HEK293 (cell line): Measurements from ENCODE around the gene SLC23A3.

Experiments
- CTCF ChIA-PET: fragments of 350-600 bp; formaldehyde crosslinking; extraction: SDS; loops from one replicate; lab custom pipeline; 2021; ENCODE audit warnings: antibody characterized with exemption; lab: Yijun Ruan, JAX
- POLR2A ChIA-PET: fragments of 300-600 bp; formaldehyde crosslinking; extraction: SDS; loops from one replicate; lab custom pipeline; 2020; ENCODE audit warnings: antibody characterized with exemption, inconsistent platforms; lab: Yijun Ruan, JAX
- H3K27ac ChIP-seq: fragments of 200-500 bp; sonication (Bioruptor generic); 2 replicates; pipeline ENCODE4 v1.5.1; 2014; ENCODE audit warnings: low read depth, low read length, control low read depth, inconsistent platforms; ENCODE audit errors: extremely low read depth
- H3K36me3 ChIP-seq, 2 experiments: fragments of 200-500 bp in 1 of 2; sonication (Bioruptor generic) in 1 of 2; 1 replicate in 1 of 2; 2 replicates in 1 of 2; pipeline ENCODE4 v1.5.1; 2014 to 2017; ENCODE audit warnings: inconsistent platforms in 2 of 2, low read length in 2 of 2; ENCODE audit not compliant: control insufficient read depth in 2 of 2, insufficient read depth in 1 of 2
- H3K4me1 ChIP-seq: fragments of 200-500 bp; sonication (Bioruptor generic); 2 replicates; pipeline ENCODE4 v1.5.1; 2014; ENCODE audit warnings: mild to moderate bottlenecking, low read length, inconsistent platforms; ENCODE audit not compliant: control insufficient read depth, insufficient read depth
- H3K4me3 ChIP-seq: 2 replicates; pipeline ENCODE4 v1.5.1; 2011; ENCODE audit warnings: low read depth, mild to moderate bottlenecking, control low read depth, low read length, moderate library complexity
- H3K9me3 ChIP-seq: fragments of 200-500 bp; sonication (Bioruptor generic); 2 replicates; pipeline ENCODE4 v1.5.1; 2014; ENCODE audit warnings: low read depth, low read length, inconsistent platforms; ENCODE audit not compliant: control insufficient read depth, insufficient read depth
- ATF2 ChIP-seq: fragments of 450-650 bp; formaldehyde crosslinking; IDR thresholded peaks from 2 replicates; pipeline ENCODE4 v1.5.1; 2016; ENCODE audit warnings: missing biosample characterization, missing genetic modification characterization, low read depth
- GFI1B ChIP-seq: fragments of 450-650 bp; formaldehyde crosslinking; IDR thresholded peaks from 2 replicates; pipeline ENCODE4 v1.5.1; 2016; ENCODE audit warnings: missing biosample characterization, missing genetic modification characterization
- HIC1 ChIP-seq: fragments of 450-650 bp; formaldehyde crosslinking; IDR thresholded peaks from 2 replicates; pipeline ENCODE4 v1.5.1; 2016; ENCODE audit warnings: missing biosample characterization, missing genetic modification characterization
- HOXC10 ChIP-seq: sonication (generic); formaldehyde crosslinking; IDR thresholded peaks from 2 replicates; pipeline ENCODE4 v1.8.1; 2023; ENCODE audit warnings: mild to moderate bottlenecking, missing genetic modification reagents
- MYNN ChIP-seq: fragments of 450-650 bp; formaldehyde crosslinking; IDR thresholded peaks from 2 replicates; pipeline ENCODE4 v1.5.1; 2016; ENCODE audit warnings: missing biosample characterization, missing genetic modification characterization, borderline replicate concordance
- MZF1 ChIP-seq: fragments of 450-650 bp; formaldehyde crosslinking; IDR thresholded peaks from 2 replicates; pipeline ENCODE4 v1.5.1; 2017; ENCODE audit warnings: missing biosample characterization, missing genetic modification characterization, borderline replicate concordance
- PATZ1 ChIP-seq: fragments of 450-650 bp; formaldehyde crosslinking; IDR thresholded peaks from 2 replicates; pipeline ENCODE4 v1.5.1; 2016; ENCODE audit warnings: missing biosample characterization, missing genetic modification characterization
- REPIN1 ChIP-seq: fragments of 450-650 bp; formaldehyde crosslinking; IDR thresholded peaks from 2 replicates; pipeline ENCODE4 v1.5.1; 2017; ENCODE audit warnings: missing biosample characterization, missing genetic modification characterization, low read depth
- ZEB2 ChIP-seq: fragments of 450-650 bp; formaldehyde crosslinking; IDR thresholded peaks from 2 replicates; pipeline ENCODE4 v1.5.1; 2016; ENCODE audit warnings: missing biosample characterization, missing genetic modification characterization
- ZFHX2 ChIP-seq: fragments of 450-650 bp; formaldehyde crosslinking; conservative IDR thresholded peaks from 2 replicates; pipeline ENCODE4 v1.5.1; 2016; ENCODE audit warnings: missing biosample characterization, missing genetic modification characterization
- ZNF10 ChIP-seq: fragments of 450-650 bp; formaldehyde crosslinking; IDR thresholded peaks from 2 replicates; pipeline ENCODE4 v1.5.1; 2017; ENCODE audit warnings: missing biosample characterization, missing genetic modification characterization
- ZNF175 ChIP-seq: fragments of 450-650 bp; formaldehyde crosslinking; IDR thresholded peaks from 2 replicates; pipeline ENCODE4 v1.5.1; 2016; ENCODE audit warnings: missing biosample characterization, missing genetic modification characterization
- ZNF239 ChIP-seq: fragments of 450-650 bp; formaldehyde crosslinking; IDR thresholded peaks from 2 replicates; pipeline ENCODE4 v1.5.1; 2016; ENCODE audit warnings: missing biosample characterization, missing genetic modification characterization
- ZNF416 ChIP-seq: fragments of 450-650 bp; formaldehyde crosslinking; IDR thresholded peaks from 2 replicates; pipeline ENCODE4 v1.5.1; 2016; ENCODE audit warnings: missing biosample characterization, missing genetic modification characterization
- ZNF426 ChIP-seq: fragments of 450-650 bp; formaldehyde crosslinking; IDR thresholded peaks from 2 replicates; pipeline ENCODE4 v1.5.1; 2017; ENCODE audit warnings: missing biosample characterization, missing genetic modification characterization, mild to moderate bottlenecking, inconsistent platforms, moderate library complexity
- ZNF548 ChIP-seq: fragments of 450-650 bp; formaldehyde crosslinking; IDR thresholded peaks from 2 replicates; pipeline ENCODE4 v1.5.1; 2016; ENCODE audit warnings: missing biosample characterization, missing genetic modification characterization
- ZNF555 ChIP-seq: fragments of 450-650 bp; formaldehyde crosslinking; conservative IDR thresholded peaks from 2 replicates; pipeline ENCODE4 v1.5.1; 2017; ENCODE audit warnings: missing biosample characterization, mild to moderate bottlenecking, missing genetic modification characterization, inconsistent platforms
- ZNF664 ChIP-seq: fragments of 450-650 bp; formaldehyde crosslinking; IDR thresholded peaks from 2 replicates; pipeline ENCODE4 v1.5.1; 2016; ENCODE audit warnings: missing biosample characterization, missing genetic modification characterization
- ZNF704 ChIP-seq: fragments of 450-650 bp; formaldehyde crosslinking; IDR thresholded peaks from 2 replicates; pipeline ENCODE4 v1.5.1; 2016; ENCODE audit warnings: missing biosample characterization, missing genetic modification characterization

The SLC23A3 gene

GRCh38 chr2:219213026-219213415, 43.2 kb upstream of the SLC23A3 start:
- TF ChIP-seq MYNN (tag by site-specific recombination): no peak
- Histone ChIP-seq H3K4me3 (no peak overlapping the region), H3K36me3 (peaks cover 15 to 84% of the 10 kb centered on the region in 2 experiments; a peak in 2 of 3 replicates), H3K4me1 (peaks cover 2% of the 10 kb centered on the region; the same call in 1 of the 2 replicates), H3K27ac (no peak overlapping the region), H3K9me3 (no peaks in the 10 kb centered on the region)
- POLR2A ChIA-PET: interaction anchor here (1.4 kb wide), 1 partner anchor 37 kb away, joined by 4 read pairs; no protein-coding TSS in a partner anchor
- CTCF ChIA-PET: interaction anchor here (0.8 to 1.4 kb wide), 3 partner anchors 68 to 86 kb away, joined by 3 to 4 read pairs (median 3); no protein-coding TSS in a partner anchor

GRCh38 chr2:219210886-219211362, 41.1 kb upstream of the SLC23A3 start:
- TF ChIP-seq REPIN1 (tag by site-specific recombination): no peak
- TF ChIP-seq ZNF704 (tag by site-specific recombination): no peak
- TF ChIP-seq ZNF664: no peak
- no peak for TF ChIP-seq ZNF10 (tag by site-specific recombination)
- TF ChIP-seq ZNF548 (tag by site-specific recombination): no peak
- no peak for TF ChIP-seq PATZ1 (tag by site-specific recombination)
- TF ChIP-seq GFI1B (tag by site-specific recombination): no peak
- H3K27ac ChIP-seq: no peak overlapping the region
- ChIA-PET POLR2A (interaction anchor here (0.7 to 1.0 kb wide), 2 partner anchors 34 to 49 kb away, joined by 4 to 5 read pairs; partner anchors contain the start of gene CNPPD1), CTCF (interaction anchor here (0.6 to 1.8 kb wide), 10 partner anchors 12 to 349 kb away, joined by 3 to 12 read pairs (median 4); partner anchors contain the start of gene SLC23A3)
- H3K4me1 ChIP-seq: peaks cover 8% of the 10 kb centered on the region
- no peak overlapping the region for H3K4me3 ChIP-seq
- H3K9me3 ChIP-seq: no peaks in the 10 kb centered on the region
- H3K36me3 ChIP-seq: peaks cover 15 to 82% of the 10 kb centered on the region in 2 experiments; a peak in 2 of 3 replicates

- peaks cover 12 to 76% of the 10 kb centered on the region in 2 experiments; a peak in 2 of 3 replicates for H3K36me3 ChIP-seq
- no peaks in the 10 kb centered on the region for H3K9me3 ChIP-seq
- POLR2A ChIA-PET: no interaction called here
- H3K4me3 ChIP-seq: no peak overlapping the region
- CTCF ChIA-PET: interaction anchor here (3.2 kb wide), 1 partner anchor 39 kb away, joined by 8 read pairs; no protein-coding TSS in a partner anchor
- H3K4me1 ChIP-seq: peaks cover 8% of the 10 kb centered on the region
- no peak overlapping the region for H3K27ac ChIP-seq
- TF ChIP-seq ZFHX2 (tag by site-specific recombination): no peak
- TF ChIP-seq MZF1: no peak
- no peak for TF ChIP-seq ZNF175 (tag by site-specific recombination)
- TF ChIP-seq ZNF704 (tag by site-specific recombination): no peak
- TF ChIP-seq ZNF555: no peak
- no peak for TF ChIP-seq ZNF416 (tag by site-specific recombination)
- no peak for TF ChIP-seq HOXC10 (CRISPR knock-in tag)
- no peak for TF ChIP-seq ZEB2 (tag by site-specific recombination)
- TF ChIP-seq ZNF239: no peak
- TF ChIP-seq ATF2 (tag by site-specific recombination): no peak
- TF ChIP-seq ZNF426: no peak
- no peak for TF ChIP-seq HIC1 (tag by site-specific recombination)
These were observed 40.5 kb upstream of the SLC23A3 start for GRCh38 chr2:219210196-219210885.
